Stimulated activated CD4-positive, alpha-beta T cell treated with anti-CD3 and anti-CD28 coated beads, Interleukin-4, amount 100 ng/mL, for 1 hour (primary cell): ENCODE data around the gene LIMCH1.

Experiments used
- DNase-seq: peaks from one replicate; pipeline ENCODE4 v3.0.0-alpha.2; 2020

Gene LIMCH1

GRCh38 chr4:41530741-41531140 is 7.2 kb upstream of the LIMCH1 start:
- DNase-seq, result no peak

DNA sequence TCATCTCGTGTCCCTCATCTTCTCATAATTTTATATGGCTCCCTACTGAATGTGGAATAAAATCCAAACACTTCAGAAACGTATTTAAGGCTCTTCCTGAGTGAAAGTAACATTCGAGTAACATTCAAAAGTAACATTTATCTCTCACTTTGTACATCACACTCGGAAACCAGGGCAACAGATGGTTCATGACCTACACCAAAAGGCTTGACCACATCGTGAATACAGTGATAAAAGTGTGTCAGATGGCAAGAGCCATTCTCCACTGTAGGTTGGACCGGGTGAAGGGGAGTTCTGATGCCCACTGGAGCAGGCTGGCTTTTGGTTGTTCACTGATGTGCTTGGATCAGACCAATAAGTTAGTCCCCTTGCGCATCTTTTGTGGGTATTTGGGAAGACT is 5.6 kb upstream of the LIMCH1 start:
- no peak for DNase-seq

GRCh38 chr4:41532882-41533281 is 5.1 kb upstream of the LIMCH1 start:
- DNase-seq, result no peak

DNA sequence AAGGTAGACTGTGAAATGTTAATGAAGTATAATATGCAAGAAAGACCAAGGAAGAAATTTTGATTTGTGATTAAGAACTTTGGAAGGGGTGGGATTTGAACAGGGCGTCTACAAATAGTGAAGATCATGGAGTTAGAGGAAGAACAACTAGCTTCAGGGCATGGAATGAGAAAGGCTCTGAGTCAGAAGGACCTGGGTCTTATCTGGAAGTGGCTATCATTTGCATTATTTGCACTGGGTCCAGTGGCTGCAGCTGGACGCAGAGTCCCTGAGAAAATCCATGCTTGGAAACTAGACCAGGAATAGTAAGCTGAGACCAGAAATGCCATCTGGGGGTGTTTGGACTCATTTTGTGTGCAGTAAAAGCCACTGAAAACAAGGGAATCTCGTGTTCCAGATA is 4.3 kb upstream of the LIMCH1 start:
- no peak for DNase-seq

DNA sequence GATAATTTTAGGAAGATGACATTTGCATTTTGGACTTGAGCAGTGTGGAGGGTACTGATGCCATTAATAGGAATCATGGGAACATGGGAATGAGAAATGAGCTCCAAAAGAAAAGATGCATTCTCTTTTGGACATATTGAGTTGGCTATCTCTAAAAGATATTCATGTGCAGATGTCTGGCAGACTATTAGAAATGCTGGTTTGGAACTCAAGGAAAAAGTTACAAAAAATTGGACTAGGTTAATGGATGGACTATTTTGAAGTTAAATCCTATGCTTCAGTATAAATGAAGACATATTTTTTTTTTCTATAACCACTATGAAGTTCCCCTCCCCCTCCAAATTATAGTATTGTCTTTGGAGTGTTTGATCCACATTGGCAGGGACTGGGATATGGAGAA is 3.6 kb upstream of the LIMCH1 start:
- DNase-seq, result no peak

- DNase-seq, result no peak
Observed at GRCh38 chr4:41535911-41536371, 2.0 kb upstream of the LIMCH1 start.

DNA sequence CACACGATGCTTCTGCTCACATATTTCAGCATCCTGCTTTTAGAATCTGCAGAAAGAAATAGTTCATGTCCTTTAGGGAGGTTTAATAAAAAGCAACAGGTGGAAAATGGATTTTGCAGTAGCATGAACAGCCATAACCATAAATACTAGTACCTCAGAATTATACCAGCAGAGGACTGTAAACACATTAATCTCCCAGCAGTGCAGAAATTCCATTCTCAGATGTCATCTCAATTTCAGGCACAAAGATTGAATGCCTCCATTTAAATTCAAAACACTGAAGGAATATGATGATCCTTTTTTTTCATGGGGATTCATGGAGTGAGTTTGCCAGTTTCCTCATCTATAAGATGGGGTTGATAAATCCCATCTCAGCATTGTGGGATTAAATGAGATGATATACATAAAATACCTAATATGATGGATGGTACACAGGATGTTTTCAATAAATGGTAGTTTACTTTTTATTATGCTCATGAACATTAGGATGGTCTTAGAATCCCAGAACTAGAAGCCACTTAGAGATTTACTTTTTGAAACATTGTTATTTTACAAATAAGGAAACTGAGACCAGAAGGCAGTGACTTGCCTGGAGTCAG is 566 bp upstream of the LIMCH1 start:
- no peak for DNase-seq

DNA sequence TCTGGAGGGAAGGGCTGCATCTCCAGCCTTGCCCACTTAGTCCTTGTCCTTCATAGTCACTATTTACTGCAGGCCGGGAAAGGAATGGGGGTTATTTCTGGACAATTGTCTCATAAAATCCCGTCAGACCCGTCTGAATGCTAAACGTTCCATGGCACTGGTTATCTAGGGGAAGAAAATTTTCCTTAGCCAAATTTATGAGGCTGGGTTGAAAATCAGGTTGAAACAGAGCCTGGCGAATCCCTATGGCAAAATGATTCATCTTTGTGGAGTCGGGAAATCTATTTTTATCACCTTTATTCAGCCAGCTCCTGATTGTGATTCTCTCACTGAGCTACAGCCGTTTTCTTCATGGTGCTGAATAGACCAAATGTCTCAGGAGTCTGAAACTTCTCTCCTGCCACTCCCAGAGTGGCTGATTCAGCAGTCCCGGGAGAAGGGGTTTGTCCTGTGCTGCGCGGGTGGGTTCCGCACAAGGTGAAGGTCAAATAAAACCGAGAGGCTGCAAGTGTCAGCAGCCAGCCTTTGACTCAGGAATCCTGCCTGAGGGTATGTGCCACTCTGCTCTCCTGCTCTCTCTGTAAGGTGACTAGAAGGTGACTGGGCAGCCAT is 1.0 kb downstream of the LIMCH1 start:
- DNase-seq, result no peak

DNA sequence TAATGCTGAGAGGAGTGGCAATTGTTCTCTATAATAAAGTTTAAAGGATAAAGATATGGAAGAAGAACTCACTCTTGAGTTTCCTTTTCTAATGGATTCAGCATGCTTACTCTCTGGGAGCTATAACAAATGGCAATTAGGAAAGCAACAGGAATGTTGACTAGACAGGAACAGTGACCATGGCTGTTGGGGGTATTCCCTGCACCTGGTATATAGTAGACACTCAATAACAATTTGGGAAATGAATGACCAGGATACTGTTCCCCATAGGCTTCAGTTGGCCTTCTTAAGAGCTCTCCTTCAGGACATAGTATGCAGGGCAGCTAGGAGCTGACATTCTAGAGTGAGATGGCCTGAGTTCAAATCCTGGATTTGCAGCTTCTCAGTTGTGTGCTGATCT is 1.8 kb downstream of the LIMCH1 start:
- DNase-seq, result no peak

DNA sequence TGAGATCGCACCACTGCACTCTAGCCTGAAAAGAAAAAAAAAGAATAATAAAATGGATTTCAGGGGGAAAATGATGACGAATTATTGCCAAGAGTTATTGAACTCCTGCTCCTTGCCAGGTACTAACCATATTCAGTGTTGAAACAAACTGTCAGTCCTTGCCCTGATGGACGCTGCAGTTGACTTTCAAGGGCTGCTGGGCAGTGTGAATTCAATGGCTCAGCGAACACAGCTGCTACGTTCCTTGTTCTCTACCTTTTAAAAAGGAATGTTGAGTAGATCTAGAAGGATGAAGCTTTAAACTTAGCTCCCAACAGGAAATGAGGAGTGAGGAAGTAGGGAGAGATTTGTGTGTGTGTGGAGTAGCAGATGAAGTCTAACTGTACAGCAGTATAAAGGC is 2.7 kb downstream of the LIMCH1 start:
- DNase-seq, result no peak

DNA sequence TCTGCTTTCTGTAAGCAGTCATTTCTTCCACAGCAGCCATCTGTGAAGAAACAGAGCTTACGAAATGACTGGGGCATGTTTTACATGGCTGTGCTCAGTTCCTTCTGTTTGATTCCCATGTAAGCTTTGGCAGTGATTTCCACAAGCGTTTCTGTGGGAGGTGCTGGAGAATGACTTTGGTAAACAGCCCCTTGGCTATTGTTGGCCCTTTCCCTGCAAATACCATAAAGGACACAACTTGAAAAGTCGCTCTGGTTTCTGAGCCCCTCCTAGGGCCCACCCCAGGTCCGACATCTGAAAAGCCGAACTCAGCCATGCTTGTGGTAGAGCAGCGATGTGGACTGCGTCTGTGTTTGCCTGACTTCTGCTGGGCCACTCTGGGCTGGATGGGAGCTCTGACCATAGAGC is 3.7 kb downstream of the LIMCH1 start:
- no peak for DNase-seq

GRCh38 chr4:41542526-41543275 is 4.7 kb downstream of the LIMCH1 start:
- DNase-seq, result no peak

GRCh38 chr4:41545238-41545637 is 7.3 kb downstream of the LIMCH1 start:
- DNase-seq, result no peak

DNA sequence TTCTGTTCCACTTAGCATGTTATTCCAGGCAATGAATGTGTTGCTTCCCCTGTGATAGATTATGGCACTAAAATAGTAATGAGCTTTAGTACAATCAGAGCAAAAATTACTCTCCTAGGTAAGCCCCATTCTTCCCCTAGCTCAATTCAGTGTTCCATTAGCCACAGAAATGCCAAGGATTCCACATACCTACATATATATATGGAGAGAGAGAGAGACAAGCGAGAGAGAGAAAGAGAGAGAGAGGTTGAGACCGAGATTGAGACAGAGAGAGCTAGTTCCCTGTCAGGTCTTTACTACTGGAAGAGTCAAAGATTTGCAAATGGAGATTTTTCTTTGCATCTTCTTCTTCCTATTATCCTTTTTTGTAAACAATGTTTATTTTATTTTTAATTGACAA is 8.7 kb downstream of the LIMCH1 start:
- DNase-seq, result no peak

GRCh38 chr4:41548305-41548880 is 10.4 kb downstream of the LIMCH1 start:
- no peak for DNase-seq

- DNase-seq, result no peak
Observed at GRCh38 chr4:41549478-41549877, 11.5 kb downstream of the LIMCH1 start.

DNA sequence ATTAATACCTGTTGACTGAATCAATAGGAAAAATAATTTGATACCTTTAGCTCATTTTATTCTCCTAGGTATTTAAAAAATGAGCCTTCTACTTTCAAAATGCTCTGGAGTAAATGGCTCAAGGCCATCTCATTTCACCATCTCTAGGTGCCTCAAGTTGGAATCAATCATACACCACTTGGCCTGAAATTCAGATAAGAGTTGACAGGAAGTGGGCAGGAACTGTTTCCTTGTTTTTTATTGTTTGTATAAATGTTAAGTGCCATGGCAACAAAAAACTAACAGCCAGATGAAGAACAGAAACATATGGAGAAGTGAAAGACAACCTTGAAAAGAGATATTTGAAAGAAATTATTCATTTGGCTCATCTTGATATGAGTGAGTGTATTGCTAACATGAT is 12.4 kb downstream of the LIMCH1 start:
- no peak for DNase-seq

- no peak for DNase-seq
Observed at GRCh38 chr4:41551536-41551935, 13.6 kb downstream of the LIMCH1 start.

- DNase-seq, result no peak
Observed at GRCh38 chr4:41554905-41555304, 16.9 kb downstream of the LIMCH1 start.

DNA sequence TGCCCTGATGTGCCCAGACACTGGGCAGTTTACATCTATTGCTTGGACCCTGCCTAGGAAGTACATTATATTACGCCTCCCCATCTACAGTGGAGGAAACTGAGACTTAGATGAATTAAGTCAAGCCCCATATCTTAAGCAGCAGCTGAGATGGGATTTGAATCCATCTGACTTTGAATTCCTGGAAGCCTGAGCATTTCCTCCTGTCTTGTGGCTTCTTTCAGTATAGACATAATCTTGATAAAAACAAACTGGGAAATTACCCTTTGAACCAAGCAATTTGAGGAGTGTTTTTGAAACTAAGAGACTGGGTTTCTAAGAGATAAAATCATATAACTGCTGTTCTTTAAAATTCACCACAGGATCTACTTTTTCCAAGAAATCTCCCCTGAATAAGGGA is 18.6 kb downstream of the LIMCH1 start:
- DNase-seq, result no peak

GRCh38 chr4:41559940-41560516 is 22.1 kb downstream of the LIMCH1 start:
- DNase-seq, result no peak

DNA sequence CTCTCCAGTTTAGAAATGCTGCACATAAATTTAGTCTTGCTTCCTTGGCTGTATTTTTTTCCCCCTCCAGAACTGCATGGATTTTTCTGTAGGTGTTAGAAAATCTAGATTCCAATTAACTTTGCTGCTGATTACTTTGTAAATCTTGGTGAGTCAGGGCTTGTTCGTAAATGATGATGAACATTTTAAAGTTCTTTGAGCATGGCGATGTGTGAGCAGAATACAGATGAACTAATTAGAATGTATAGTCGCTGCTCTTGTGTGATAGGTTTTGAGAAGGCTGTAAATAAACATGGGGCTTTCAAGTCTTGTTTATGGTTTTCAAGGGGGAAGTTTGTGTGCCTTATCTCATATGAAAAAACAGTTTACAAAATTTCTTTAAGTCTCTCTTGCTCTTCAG is 23.3 kb downstream of the LIMCH1 start:
- DNase-seq, result no peak

- no peak for DNase-seq
Observed at GRCh38 chr4:41567186-41567585, 29.2 kb downstream of the LIMCH1 start.

DNA sequence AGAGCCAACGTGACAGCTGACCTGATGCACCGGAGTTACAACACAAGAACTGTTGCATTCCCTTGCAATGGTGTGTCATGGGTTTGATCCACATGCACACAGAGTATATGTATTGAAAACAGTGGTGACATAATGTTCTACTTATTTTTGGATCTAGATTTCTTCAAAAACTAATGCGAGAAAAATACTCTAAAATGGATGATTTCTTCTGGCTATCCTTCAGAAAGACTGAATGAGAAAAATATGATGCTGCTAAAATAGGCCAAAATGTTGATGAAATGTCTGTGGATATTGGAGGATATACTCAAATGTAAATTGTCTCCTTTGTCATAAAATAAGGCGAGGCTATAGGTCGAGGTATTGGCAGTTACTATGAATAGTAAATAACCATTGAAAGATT is 30.4 kb downstream of the LIMCH1 start:
- DNase-seq, result no peak
